A673 (cell line): ENCODE results near the gene RITA1. TPM values are rescaled to one million over a fixed set of nuclear protein-coding genes. Genes with fewer than 3 reads are reported as not detected.

ENCODE experiments used
- BruUV-seq: library from RNA; stranded (reverse); fragments of 400-500 nt; replicated peaks from 2 replicates; lab custom pipeline; 2021; lab: Mats Ljungman, UMichigan
- CTCF ChIA-PET: fragments of 300-600 bp; sonication (Branson Sonifier 250); formaldehyde crosslinking; loops from one replicate; lab custom pipeline; 2022; ENCODE audit warnings: antibody characterized with exemption; lab: Charles Lee
- POLR2A ChIA-PET: fragments of 300-600 bp; sonication (Branson Sonifier 250); formaldehyde crosslinking; loops from one replicate; lab custom pipeline; 2022; ENCODE audit warnings: antibody characterized with exemption; ENCODE audit not compliant: low non-redundant PET; lab: Charles Lee
- DNase-seq: peaks from one replicate; pipeline ENCODE4 v3.0.0-alpha.2; 2015; ENCODE audit warnings: low spot score
- H3K27ac ChIP-seq: fragments of 200-600 bp; sonication (generic); 2 replicates; pipeline ENCODE4 v1.5.1; 2016; ENCODE audit warnings: mixed run types, low read depth, mild to moderate bottlenecking, mixed read lengths, antibody characterized with exemption, low read length; ENCODE audit not compliant: poor library complexity, severe bottlenecking
- H3K27me3 ChIP-seq: fragments of 200-600 bp; sonication (generic); replicated peaks from 2 replicates; pipeline ENCODE4 v1.6.1; 2017; ENCODE audit warnings: mixed run types, low read depth, mild to moderate bottlenecking, mixed read lengths, antibody characterized with exemption, low read length; ENCODE audit not compliant: insufficient read depth, poor library complexity
- H3K36me3 ChIP-seq: fragments of 200-600 bp; sonication (generic); 2 replicates; pipeline ENCODE4 v1.6.1; 2016; ENCODE audit warnings: mixed run types, mild to moderate bottlenecking, mixed read lengths, antibody characterized with exemption, low read length; ENCODE audit not compliant: insufficient read depth, poor library complexity, severe bottlenecking
- H3K4me1 ChIP-seq: fragments of 200-600 bp; sonication (generic); 2 replicates; pipeline ENCODE4 v1.6.1; 2017; ENCODE audit warnings: mixed run types, mild to moderate bottlenecking, mixed read lengths, antibody characterized with exemption, low read length; ENCODE audit not compliant: insufficient read depth, poor library complexity, severe bottlenecking
- H3K4me3 ChIP-seq: fragments of 200-600 bp; sonication (generic); 2 replicates; pipeline ENCODE4 v1.5.1; 2016; ENCODE audit warnings: low read depth, mixed run types, mild to moderate bottlenecking, mixed read lengths, low read length; ENCODE audit not compliant: poor library complexity, severe bottlenecking
- H3K9me3 ChIP-seq: fragments of 200-600 bp; sonication (generic); 2 replicates; pipeline ENCODE4 v1.6.1; 2016; ENCODE audit warnings: mixed run types, low read depth, mild to moderate bottlenecking, mixed read lengths, antibody characterized with exemption, low read length; ENCODE audit not compliant: poor library complexity, severe bottlenecking
- EZH2 ChIP-seq: fragments of 200-600 bp; sonication (generic); IDR thresholded peaks from 2 replicates; pipeline ENCODE4 v1.6.1; 2017; ENCODE audit warnings: borderline replicate concordance, low read depth, mild to moderate bottlenecking, mixed read lengths, antibody characterized with exemption, low read length; ENCODE audit not compliant: poor library complexity, severe bottlenecking
- intact Hi-C: fragments of 100-400 bp; cut with micrococcal nuclease; formaldehyde crosslinking; loops from one replicate; pipeline ENCODE4 v1.10.0; 2022; ENCODE audit not compliant: unreplicated experiment
- microRNA-seq: library from miRNA; unstranded; fragments of <30 nt; microRNA quantifications from one replicate; pipeline ENCODE4 v1.2.0, GENCODE V29; 2021
- total RNA-seq: library from RNA; stranded (reverse); gene quantifications from 2 replicates; pipeline ENCODE4 v1.2.3, GENCODE V29; 2021
- TF ChIP-seq, protein P1 (sequence below): fragments of 300-800, 200-600 bp; sonication (generic); conservative IDR thresholded peaks from 2 replicates; pipeline ENCODE4 v1.5.1; 2017; ENCODE audit warnings: low read depth, mild to moderate bottlenecking, antibody characterized with exemption, low read length, moderate library complexity, mixed read lengths

The RITA1 gene
- total RNA-seq, 1 experiment from 2014 or later = 22.3 TPM

GRCh38 chr12:113239811-113240331 is 54.4 kb downstream of the RITA1 start:
- BruUV-seq = no TSS peak
- H3K4me3 ChIP-seq = no peak overlapping the region
- intact Hi-C loops = no loop called here
- no peaks in the 10 kb centered on the region for H3K9me3 ChIP-seq
- no peaks in the 10 kb centered on the region for H3K36me3 ChIP-seq
- H3K4me1 ChIP-seq = peaks cover 29% of the 10 kb centered on the region
- TF ChIP-seq, protein P1, sequence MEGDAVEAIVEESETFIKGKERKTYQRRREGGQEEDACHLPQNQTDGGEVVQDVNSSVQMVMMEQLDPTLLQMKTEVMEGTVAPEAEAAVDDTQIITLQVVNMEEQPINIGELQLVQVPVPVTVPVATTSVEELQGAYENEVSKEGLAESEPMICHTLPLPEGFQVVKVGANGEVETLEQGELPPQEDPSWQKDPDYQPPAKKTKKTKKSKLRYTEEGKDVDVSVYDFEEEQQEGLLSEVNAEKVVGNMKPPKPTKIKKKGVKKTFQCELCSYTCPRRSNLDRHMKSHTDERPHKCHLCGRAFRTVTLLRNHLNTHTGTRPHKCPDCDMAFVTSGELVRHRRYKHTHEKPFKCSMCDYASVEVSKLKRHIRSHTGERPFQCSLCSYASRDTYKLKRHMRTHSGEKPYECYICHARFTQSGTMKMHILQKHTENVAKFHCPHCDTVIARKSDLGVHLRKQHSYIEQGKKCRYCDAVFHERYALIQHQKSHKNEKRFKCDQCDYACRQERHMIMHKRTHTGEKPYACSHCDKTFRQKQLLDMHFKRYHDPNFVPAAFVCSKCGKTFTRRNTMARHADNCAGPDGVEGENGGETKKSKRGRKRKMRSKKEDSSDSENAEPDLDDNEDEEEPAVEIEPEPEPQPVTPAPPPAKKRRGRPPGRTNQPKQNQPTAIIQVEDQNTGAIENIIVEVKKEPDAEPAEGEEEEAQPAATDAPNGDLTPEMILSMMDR = no peak
- no peak for TF ChIP-seq EZH2
- CTCF ChIA-PET = no interaction called here
- POLR2A ChIA-PET = no interaction called here
- no peak for DNase-seq
- H3K27ac ChIP-seq = peak overlapping the region; percentile 15
- H3K27me3 ChIP-seq = no peaks in the 10 kb centered on the region

DNA sequence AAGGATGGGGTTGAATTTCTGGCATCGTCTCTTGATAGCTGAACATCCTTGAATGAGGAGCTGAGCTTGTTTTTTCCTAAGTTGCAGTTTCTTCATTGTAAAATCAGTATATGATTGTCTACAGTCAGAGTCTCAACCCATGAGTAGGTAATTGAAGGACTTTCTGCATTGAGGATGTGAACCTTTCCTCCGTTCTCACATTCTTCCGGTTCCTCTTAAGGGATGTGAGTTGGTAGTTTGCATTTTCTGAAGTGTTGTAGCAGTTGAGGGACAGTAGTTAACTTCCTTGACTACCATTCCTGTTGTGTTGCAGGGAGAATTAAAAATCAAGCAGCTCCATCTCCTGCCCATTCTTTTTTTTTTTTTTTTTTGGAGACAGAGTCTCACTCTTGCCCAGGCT is 54.9 kb downstream of the RITA1 start:
- Histone ChIP-seq H3K9me3 (no peaks in the 10 kb centered on the region), H3K27me3 (no peaks in the 10 kb centered on the region), H3K36me3 (no peaks in the 10 kb centered on the region), H3K27ac (no peak overlapping the region), H3K4me1 (peaks cover 32% of the 10 kb centered on the region), H3K4me3 (no peak overlapping the region)
- TF ChIP-seq, protein P1 = no peak
- TF ChIP-seq EZH2 = no peak
- no peak for DNase-seq
- CTCF ChIA-PET = no interaction called here
- POLR2A ChIA-PET = no interaction called here
- intact Hi-C loops = no loop called here
- BruUV-seq = no TSS peak

DNA sequence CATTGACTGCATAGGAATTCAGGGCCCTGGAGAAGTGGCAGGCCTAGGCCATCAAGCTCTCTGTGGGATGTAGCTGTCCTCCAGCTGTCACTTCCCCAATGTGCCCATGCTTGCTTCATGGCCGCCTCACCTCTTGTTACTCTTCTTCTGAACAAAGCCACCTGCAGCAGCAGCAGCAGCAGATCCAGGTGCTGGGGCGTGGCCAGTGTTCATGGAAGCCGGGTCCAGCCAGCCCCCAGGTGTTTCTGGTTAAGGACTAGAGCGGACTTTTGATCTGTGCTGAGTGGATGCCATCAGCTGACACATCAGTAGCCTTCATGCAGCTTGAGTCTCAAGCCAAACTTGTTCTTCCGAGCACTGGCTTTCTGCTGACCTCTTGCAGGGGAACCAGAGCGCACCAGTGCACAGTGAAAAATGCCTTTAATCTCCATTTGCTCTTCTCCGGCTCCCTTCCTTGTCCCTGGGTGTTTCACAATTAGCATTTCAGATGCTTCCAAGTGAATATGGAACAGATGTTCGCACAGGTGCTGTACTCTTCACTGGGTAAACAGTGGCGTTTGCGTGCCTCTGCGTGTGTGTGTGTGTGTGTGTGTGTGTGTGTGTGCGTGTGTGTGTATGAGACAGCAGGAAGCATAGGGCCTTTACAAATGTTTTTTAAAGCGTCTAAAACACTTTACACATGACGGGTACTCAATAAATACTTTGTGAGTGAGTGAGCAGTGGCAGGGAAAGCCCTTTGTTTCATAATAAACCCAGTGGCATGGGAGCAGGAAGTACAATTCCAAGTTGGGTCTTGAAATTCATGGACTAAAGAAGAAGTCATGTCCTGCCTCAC is 55.9 kb downstream of the RITA1 start:
- Histone ChIP-seq H3K27me3 (no peaks in the 10 kb centered on the region), H3K36me3 (no peaks in the 10 kb centered on the region), H3K27ac (peak overlapping the region; percentile 41), H3K4me3 (no peak overlapping the region), H3K4me1 (peaks cover 41% of the 10 kb centered on the region), H3K9me3 (no peaks in the 10 kb centered on the region)
- ChIA-PET POLR2A (no interaction called here), CTCF (no interaction called here)
- intact Hi-C loops = no loop called here
- TF ChIP-seq, protein P1 = no peak
- no peak for TF ChIP-seq EZH2
- no TSS peak for BruUV-seq
- no peak for DNase-seq

Small RNA genes within 50 kb of the gene (microRNA-seq; reads per million reads assigned to microRNA genes)
- gene MIR7106 = 2.2 reads per million

Other genes with a start within 250 kb of the RITA1 start
- gene OAS3, start 247.2 kb upstream of the RITA1 start, total RNA-seq = 36.9 and 42.6 TPM in 2 replicates
- gene OAS2, start 207.2 kb upstream of the RITA1 start, total RNA-seq = not detected in 2 replicates
- 5.5 and 6.1 TPM in 2 replicates for gene DTX1, start 129.0 kb upstream of the RITA1 start, total RNA-seq
- gene RASAL1, start 50.0 kb upstream of the RITA1 start, total RNA-seq = 0.32 TPM in 1 of 2 replicates, not detected in the other
- not detected in 2 replicates for gene CFAP73, start 36.0 kb upstream of the RITA1 start, total RNA-seq
- 98.8 and 116 TPM in 2 replicates for gene DDX54, start 243 bp upstream of the RITA1 start, total RNA-seq
- gene TPCN1, start 35.7 kb downstream of the RITA1 start, total RNA-seq = 18.8 and 25.8 TPM in 2 replicates
- gene SLC8B1, start 149.4 kb downstream of the RITA1 start, total RNA-seq = 8.2 and 10.7 TPM in 2 replicates
- 36.4 and 36.8 TPM in 2 replicates for gene PLBD2, start 172.9 kb downstream of the RITA1 start, total RNA-seq
- gene SDS, start 218.2 kb downstream of the RITA1 start, total RNA-seq = not detected in 2 replicates
- gene SDSL, start 236.7 kb downstream of the RITA1 start, total RNA-seq = 0.37 and 1.2 TPM in 2 replicates